GM13976 (cell line): ENCODE results near the gene YBX1.

Source experiments
- DNase-seq: peaks from one replicate; pipeline ENCODE4 v3.0.0; 2012; ENCODE audit warnings: low spot score
- in situ Hi-C: fragments of 300-500 bp; cut with MboI; formaldehyde crosslinking; loops from one replicate; pipeline ENCODE4 v1.12.0; 2022; ENCODE audit warnings: low sequenced_read_pairs, mixed read lengths, inconsistent platforms; ENCODE audit not compliant: unreplicated experiment
- TF ChIP-seq, protein P1 (sequence below): IDR thresholded peaks from 2 replicates; pipeline ENCODE4 v1.5.1; 2012; ENCODE audit warnings: borderline replicate concordance, mild to moderate bottlenecking; ENCODE audit not compliant: insufficient read depth; ENCODE audit errors: extremely low read depth, missing control alignments, control extremely low read depth

Gene YBX1

DNA sequence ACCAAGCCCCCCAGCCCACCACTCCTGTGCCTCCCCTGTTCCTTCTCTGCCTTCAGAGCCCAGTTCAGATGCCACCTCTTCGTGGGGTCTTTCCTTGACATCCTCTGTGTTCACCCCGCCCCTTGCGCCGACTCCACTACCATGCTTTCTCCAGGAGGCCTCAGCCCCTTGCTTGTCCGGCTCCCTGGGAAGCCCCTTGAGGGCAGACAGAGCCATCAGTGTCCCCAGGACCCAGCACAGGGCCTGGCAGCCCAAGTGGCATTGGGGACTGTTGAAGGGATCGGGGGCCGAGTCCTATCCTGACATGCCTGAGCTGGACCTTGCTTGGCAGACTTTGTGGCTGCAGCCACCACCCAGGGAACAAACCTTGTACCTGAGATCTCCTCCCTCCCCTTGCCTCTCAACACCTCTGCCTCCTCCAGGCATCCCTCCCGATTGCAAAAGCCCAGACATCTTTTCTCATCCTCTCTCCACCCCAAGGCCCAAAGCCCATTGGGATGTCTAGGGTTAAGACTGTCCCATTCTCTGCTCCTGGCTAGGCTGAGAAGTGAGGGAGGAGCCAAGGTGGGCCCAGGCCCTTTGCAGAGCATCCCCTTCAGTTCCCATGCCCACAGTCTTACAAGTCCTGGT is 54.5 kb downstream of the YBX1 start:
- in situ Hi-C loops = loop anchor here (25.0 kb wide), 1 partner anchor 399 kb away; the partner anchor contains the start of gene FOXJ3
- no peak for DNase-seq
- TF ChIP-seq, protein P1, sequence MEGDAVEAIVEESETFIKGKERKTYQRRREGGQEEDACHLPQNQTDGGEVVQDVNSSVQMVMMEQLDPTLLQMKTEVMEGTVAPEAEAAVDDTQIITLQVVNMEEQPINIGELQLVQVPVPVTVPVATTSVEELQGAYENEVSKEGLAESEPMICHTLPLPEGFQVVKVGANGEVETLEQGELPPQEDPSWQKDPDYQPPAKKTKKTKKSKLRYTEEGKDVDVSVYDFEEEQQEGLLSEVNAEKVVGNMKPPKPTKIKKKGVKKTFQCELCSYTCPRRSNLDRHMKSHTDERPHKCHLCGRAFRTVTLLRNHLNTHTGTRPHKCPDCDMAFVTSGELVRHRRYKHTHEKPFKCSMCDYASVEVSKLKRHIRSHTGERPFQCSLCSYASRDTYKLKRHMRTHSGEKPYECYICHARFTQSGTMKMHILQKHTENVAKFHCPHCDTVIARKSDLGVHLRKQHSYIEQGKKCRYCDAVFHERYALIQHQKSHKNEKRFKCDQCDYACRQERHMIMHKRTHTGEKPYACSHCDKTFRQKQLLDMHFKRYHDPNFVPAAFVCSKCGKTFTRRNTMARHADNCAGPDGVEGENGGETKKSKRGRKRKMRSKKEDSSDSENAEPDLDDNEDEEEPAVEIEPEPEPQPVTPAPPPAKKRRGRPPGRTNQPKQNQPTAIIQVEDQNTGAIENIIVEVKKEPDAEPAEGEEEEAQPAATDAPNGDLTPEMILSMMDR = no peak

DNA sequence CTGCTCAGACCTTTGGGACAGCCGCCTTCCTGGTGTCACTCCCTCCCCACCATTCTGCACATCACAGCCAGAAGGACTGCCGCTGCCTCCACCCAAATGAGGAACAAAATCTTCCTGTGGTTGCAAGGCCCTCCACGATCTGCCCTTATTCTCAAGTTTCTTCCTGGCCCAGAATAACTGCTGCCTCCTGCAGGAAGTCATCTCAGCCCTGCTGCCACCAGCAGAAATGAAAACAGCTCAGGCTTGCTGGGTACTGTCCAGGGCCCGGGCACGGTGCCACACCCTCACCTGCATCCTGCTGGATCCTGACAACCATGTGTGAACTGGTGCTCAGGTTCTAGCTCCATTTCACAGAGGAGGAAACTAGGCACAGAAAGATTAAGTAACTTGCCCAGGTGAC is 55.0 kb downstream of the YBX1 start:
- TF ChIP-seq, protein P1 = peak; percentile 10
- in situ Hi-C loops = loop anchor here (25.0 kb wide), 1 partner anchor 400 kb away; the partner anchor contains the start of gene FOXJ3
- peak; percentile 62 for DNase-seq

DNA sequence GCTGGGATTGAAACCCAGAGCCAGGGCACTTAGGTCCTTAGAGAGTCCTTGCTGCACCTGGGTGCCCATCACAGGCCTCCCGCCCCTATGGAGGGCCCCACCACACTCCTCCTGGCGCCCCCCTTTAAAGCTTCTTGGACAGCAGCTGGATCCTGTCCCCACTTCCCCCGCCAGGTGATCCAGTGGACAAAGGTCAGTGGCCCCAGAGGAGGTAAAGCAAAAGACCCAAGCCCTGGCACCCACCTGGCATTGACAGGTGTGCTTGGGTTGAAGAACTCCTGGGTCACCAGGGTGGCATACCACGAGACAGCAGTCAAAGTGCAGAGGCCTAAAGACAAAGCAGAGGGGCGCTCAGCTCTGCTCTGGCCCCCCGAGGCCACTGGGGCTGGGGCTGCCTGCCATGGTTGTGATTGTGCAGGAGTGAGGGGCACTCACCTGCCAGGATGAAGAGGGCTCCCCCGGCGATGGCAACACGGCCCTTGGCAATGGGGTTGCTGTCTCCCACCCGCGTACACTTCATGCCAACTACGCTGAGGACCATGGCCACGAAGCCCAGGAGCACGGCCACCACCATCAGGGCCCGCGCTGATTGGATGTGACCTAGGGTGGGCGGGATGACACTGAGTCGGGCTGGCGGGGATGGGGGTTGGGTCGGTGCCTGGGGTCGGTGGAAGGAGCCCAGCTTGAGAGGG is 55.9 kb downstream of the YBX1 start:
- DNase-seq = no peak
- TF ChIP-seq, protein P1 = no peak
- in situ Hi-C loops = loop anchor here (25.0 kb wide), 1 partner anchor 401 kb away; the partner anchor contains the start of gene FOXJ3

DNA sequence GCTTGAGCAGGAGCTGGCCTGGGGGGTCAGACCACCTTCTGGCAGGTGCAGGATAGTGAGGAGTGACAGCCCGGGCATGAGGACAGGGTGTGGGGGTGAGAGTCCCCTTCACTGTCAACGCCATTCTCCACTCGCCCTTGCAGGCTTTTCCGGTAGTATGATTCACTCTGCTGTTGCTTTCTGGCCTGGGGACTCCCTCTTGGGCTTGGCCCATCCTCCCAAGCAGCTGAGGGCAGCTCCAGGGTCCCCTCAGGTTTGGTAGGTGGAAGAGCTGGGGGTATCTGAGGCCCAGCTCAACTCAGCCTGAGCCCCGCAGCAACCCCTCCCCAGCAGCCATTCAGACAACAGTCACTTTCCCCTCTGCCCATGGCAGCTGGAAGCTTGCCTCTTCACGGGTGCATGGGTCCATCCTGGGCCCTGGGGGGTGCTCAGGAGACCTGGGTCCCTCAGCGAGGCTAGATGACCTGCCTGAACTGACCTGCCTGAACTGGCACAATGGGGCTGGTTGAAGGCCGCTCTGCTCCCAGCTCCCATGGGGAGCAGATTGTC is 56.5 kb downstream of the YBX1 start:
- in situ Hi-C loops = loop anchor here (25.0 kb wide), 1 partner anchor 401 kb away; the partner anchor contains the start of gene FOXJ3
- no peak for DNase-seq

DNA sequence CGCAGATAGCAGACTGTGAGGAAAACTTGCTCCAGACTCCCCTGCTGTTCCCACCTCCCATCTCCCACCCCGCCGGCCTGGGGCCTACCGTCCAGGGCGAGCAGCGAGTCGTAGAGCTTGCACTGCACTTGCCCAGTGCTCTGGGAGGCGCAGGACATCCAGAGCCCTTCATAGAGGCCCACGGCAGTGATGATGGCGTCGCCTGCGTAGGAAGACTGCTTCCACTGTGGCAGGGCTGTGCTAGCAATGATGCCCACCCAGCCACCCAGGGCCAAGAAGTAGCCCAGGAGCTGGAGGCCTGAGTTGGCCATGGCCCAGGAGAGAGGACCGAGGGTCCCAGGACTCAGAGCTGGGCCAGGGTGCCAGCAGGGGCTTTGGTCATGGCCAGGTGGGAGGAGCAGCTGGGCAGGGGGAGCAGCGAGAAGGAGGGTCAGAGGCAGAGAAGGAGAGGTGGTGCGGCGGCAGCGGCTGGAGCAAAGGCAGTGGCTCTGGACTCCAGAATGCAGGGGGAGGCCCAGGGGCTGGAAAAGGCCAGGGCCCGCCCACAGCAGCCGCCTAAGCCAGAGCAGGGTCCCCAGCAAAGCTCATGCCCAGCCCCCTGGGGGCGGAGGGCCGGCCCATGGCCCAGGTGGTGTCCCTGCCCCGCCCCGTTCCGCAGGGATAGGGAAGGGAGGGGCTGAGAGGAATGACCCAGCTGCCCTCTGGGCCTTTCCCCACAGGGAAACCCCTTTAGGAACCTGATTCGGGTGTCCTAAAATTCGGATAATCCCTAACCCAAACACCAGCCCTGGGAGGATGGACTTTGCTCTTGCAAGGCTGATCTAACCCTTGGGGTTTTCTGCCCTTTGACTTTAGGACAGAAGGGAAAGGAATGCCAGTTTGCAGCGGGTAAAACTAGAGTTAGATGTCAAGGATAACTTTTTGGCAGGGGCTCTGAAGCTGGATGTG is 57.8 kb downstream of the YBX1 start, which contains the start of gene CLDN19:
Gene CLDN19, minus strand, starts transcription at position 484 of the 948 bp plus-strand sequence. Its CDS starts 173 bp downstream, at position 311.
- in situ Hi-C loops = loop anchor here (10.0 to 25.0 kb wide), 2 partner anchors 155 to 403 kb away; partner anchors contain the start of gene FOXJ3
- no peak for DNase-seq

More for the DNA sequence above, 56.5 kb downstream of the YBX1 start:
- TF ChIP-seq, protein P1 = no peak

More for the DNA sequence above, 57.8 kb downstream of the YBX1 start, which contains the start of gene CLDN19:
- TF ChIP-seq, protein P1 = no peak
